K562 (cell line): ENCODE data around the gene USB1. TPM values are rescaled to one million over a fixed set of nuclear protein-coding genes. Genes with fewer than 3 reads are reported as not detected.

Experiments
- ATAC-seq: fragments of 200-7000 bp; cut with Tn5 transposase; 3 replicates; pipeline ENCODE4 v1.9.1; 2020; ENCODE audit warnings: moderate library complexity
- BruUV-seq: library from RNA; stranded (reverse); fragments of 400-500 nt; replicated peaks from 2 replicates; lab custom pipeline; 2021; lab: Mats Ljungman, UMichigan
- CTCF ChIA-PET: fragments of 300-600 bp; formaldehyde crosslinking; extraction: SDS; loops from one replicate; lab custom pipeline; 2021; ENCODE audit warnings: low intra/inter-chr PET ratio; lab: Yijun Ruan, JAX
- POLR2A ChIA-PET: fragments of 300-600, 350-650 bp; sonication (Branson Sonifier 250); formaldehyde crosslinking; extraction: SDS; loops from one replicate; lab custom pipeline; 2021; ENCODE audit warnings: antibody characterized with exemption, inconsistent platforms; lab: Yijun Ruan, JAX
- DNase-seq, 4 experiments: peaks; one replicate each; pipeline versions ENCODE4 v3.0.0 to v3.0.0-alpha.2; 2011 to 2018; ENCODE audit warnings: low spot score in 3 of 4, mixed read lengths in 3 of 4; ENCODE audit errors: extremely low read depth in 1 of 4
- FAIRE-seq: peaks from 2 replicates; lab custom pipeline; 2011; peaks lifted over from hg19 to GRCh38; lab: Jason Lieb, UNC
- H2AFZ ChIP-seq: 2 replicates; pipeline ENCODE4 v1.6.0; 2011; ENCODE audit warnings: low read depth, low read length, control low read depth, inconsistent platforms
- H3K27ac ChIP-seq: fragments of 200-600 bp; 3 replicates; pipeline ENCODE4 v1.8.0; 2011; ENCODE audit warnings: low read depth, mild to moderate bottlenecking, control low read depth, inconsistent platforms, low read length, moderate library complexity, mixed read lengths; ENCODE audit errors: extremely low read depth
- H3K27me3 ChIP-seq, 2 experiments: fragments of 300-600 bp in 1 of 2; 2 replicates in 1 of 2; 3 replicates in 1 of 2; pipeline versions ENCODE4 v1.6.0 to v1.8.0; 2011; ENCODE audit warnings: inconsistent platforms in 2 of 2, low read length in 2 of 2, mild to moderate bottlenecking in 1 of 2, mixed read lengths in 1 of 2, moderate library complexity in 1 of 2; ENCODE audit not compliant: control insufficient read depth in 2 of 2, insufficient read depth in 2 of 2
- H3K36me3 ChIP-seq: fragments of 300-600 bp; 3 replicates; pipeline ENCODE4 v1.8.0; 2011; ENCODE audit warnings: mild to moderate bottlenecking, low read length, inconsistent platforms; ENCODE audit not compliant: control insufficient read depth, insufficient read depth
- H3K4me1 ChIP-seq, 2 experiments: fragments of 200-600 bp in 1 of 2; replicated peaks in 1 of 2; 2 replicates in 1 of 2; 3 replicates in 1 of 2; pipeline versions ENCODE4 v1.5.1 to v1.8.0; 2011; ENCODE audit warnings: inconsistent platforms in 2 of 2, low read length in 2 of 2, mild to moderate bottlenecking in 1 of 2, mixed read lengths in 1 of 2, moderate library complexity in 1 of 2; ENCODE audit not compliant: control insufficient read depth in 2 of 2, insufficient read depth in 2 of 2
- H3K4me2 ChIP-seq: 2 replicates; pipeline ENCODE4 v1.6.1; 2011; ENCODE audit warnings: low read length, control low read depth, inconsistent platforms, mixed read lengths; ENCODE audit not compliant: insufficient read depth
- H3K4me3 ChIP-seq: fragments of 200-600 bp; sonication (generic), shearing (Covaris generic); 2 replicates; pipeline ENCODE4 v1.5.1; 2016; ENCODE audit warnings: control low read depth, inconsistent platforms
- H3K79me2 ChIP-seq: fragments of 200-600 bp; 3 replicates; pipeline ENCODE4 v1.8.0; 2011; ENCODE audit warnings: low read length, inconsistent platforms; ENCODE audit not compliant: control insufficient read depth, insufficient read depth
- H3K9ac ChIP-seq, 2 experiments: 2 replicates each; pipeline versions ENCODE4 v1.6.0 to v1.6.1; 2011; ENCODE audit warnings: low read depth in 2 of 2, low read length in 2 of 2, control low read depth in 1 of 2, inconsistent platforms in 1 of 2, mild to moderate bottlenecking in 1 of 2, mixed read lengths in 1 of 2; ENCODE audit not compliant: insufficient read depth in 1 of 2
- H3K9me1 ChIP-seq: one replicate; pipeline ENCODE4 v1.6.0; 2011; ENCODE audit warnings: inconsistent platforms, mild to moderate bottlenecking, low read length, moderate library complexity; ENCODE audit not compliant: control insufficient read depth, insufficient read depth
- H3K9me3 ChIP-seq: replicated peaks from 2 replicates; pipeline ENCODE4 v1.5.1; 2011; ENCODE audit warnings: low read depth, low read length, inconsistent platforms; ENCODE audit not compliant: control insufficient read depth, insufficient read depth
- H4K20me1 ChIP-seq: replicated peaks from 2 replicates; pipeline ENCODE4 v1.6.1; 2011; ENCODE audit warnings: low read length, inconsistent platforms, mixed read lengths; ENCODE audit not compliant: control insufficient read depth, insufficient read depth
- WGBS: fragments of 100-300 bp; shearing (Covaris generic); methylation state at CpG from one replicate; pipeline ENCODE4 v1.1.6; 2016; ENCODE audit warnings: low coverage, mixed read lengths; ENCODE audit not compliant: insufficient coverage; ENCODE audit errors: missing lambda C conversion rate; 5-methylcytosine and 5-hydroxymethylcytosine counted together
- in situ Hi-C: fragments of 300-500 bp; cut with MboI; formaldehyde crosslinking; loops from 4 replicates; pipeline ENCODE4 v1.15.0; 2018; ENCODE audit warnings: inconsistent platforms, mixed read lengths
- intact Hi-C: fragments of 100-400 bp; cut with micrococcal nuclease; formaldehyde crosslinking; loops from 2 replicates; pipeline ENCODE4 v1.14.2; 2022
- polyA plus RNA-seq, 8 experiments: library from polyadenylated mRNA; depleted of rRNA in 4 of 8; stranded (reverse) in 5 of 8; unstranded in 3 of 8; fragments of >200 nt; fragmentation: Nextera tagmentation in 2 of 8; fragmentation: Illumina TruSeq in 1 of 8; extraction: Ambion mirVana in 2 of 8; extraction: Trizol in 1 of 8; gene quantifications; 2 replicates each; pipeline versions ENCODE4 v1.2.1 to v1.2.3, GENCODE V29; 2011 to 2014; ENCODE audit warnings: inconsistent platforms in 1 of 8, missing spikeins in 1 of 8
- total RNA-seq, 7 experiments: library from RNA; depleted of rRNA in 6 of 7; stranded (reverse); fragments of >200 nt in 6 of 7; fragmentation: Illumina TruSeq in 2 of 7; extraction: Trizol in 2 of 7; gene quantifications; 2 replicates each; pipeline versions ENCODE4 v1.2.1 to v1.2.3, GENCODE V29; 2011 to 2021; ENCODE audit warnings: low replicate concordance in 1 of 7
- TF ChIP-seq, protein P1 (sequence below): fragments of 250-450 bp; sonication (Bioruptor Pico); IDR thresholded peaks from 2 replicates; pipeline ENCODE4 v1.8.0; 2021; ENCODE audit warnings: moderate library complexity, mild to moderate bottlenecking, inconsistent platforms
- TF ChIP-seq, protein P2 (sequence below): IDR thresholded peaks from 2 replicates; pipeline ENCODE4 v1.6.1; 2016; ENCODE audit warnings: missing genetic modification characterization, missing compliant biosample characterization

The USB1 gene
- total and polyA plus RNA-seq, 9 of the 15 experiments (the other 6 are each of a cell fraction or from before 2014, with no cell fraction given), result 11.6 to 73.6 (median 19.4) TPM

DNA sequence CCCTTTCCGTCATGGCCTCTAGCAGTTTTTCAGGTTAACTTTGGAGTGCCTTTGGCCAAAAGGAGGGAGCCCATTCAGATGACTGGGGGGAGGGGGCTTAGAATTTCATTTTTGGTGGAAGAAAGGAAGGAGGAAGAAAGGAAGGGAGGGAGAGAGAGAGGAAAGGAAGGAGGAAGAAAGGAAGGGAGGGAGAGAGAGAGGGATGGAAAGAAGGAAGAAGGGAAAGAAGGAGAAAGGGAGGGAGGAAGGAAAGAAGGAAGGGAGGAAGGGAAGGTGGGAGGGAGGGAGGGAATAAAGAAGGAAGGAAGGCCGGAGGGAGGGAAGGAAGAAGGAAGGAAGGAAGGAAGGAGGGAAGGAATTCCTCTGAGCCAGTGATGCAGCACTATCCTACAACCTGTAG, 50.1 kb downstream of the USB1 start:
- Histone ChIP-seq H4K20me1 (no peaks in the 10 kb centered on the region), H3K79me2 (no peaks in the 10 kb centered on the region), H3K4me1 (peaks cover 0 to 30% of the 10 kb centered on the region in 2 experiments; a peak in 3 of 5 replicates), H3K36me3 (no peaks in the 10 kb centered on the region), H3K27ac (no peak overlapping the region), H3K4me3 (no peak overlapping the region), H2AFZ (no peak overlapping the region), H3K9ac (no peak overlapping the region), H3K27me3 (no peaks in the 10 kb centered on the region), H3K9me1 (no peaks in the 10 kb centered on the region), H3K9me3 (no peaks in the 10 kb centered on the region), H3K4me2 (no peak overlapping the region)
- 40% methylated on average over 1 of the region's 2 CpGs for WGBS
- intact Hi-C loops (no loop called here), in situ Hi-C loops (no loop called here)
- FAIRE-seq (no peak), ATAC-seq (no peak), DNase-seq (no peak)
- TF ChIP-seq, protein P1, sequence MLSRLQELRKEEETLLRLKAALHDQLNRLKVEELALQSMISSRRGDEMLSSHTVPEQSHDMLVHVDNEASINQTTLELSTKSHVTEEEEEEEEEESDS (CRISPR knock-in tag), result no peak
- TF ChIP-seq, protein P2, sequence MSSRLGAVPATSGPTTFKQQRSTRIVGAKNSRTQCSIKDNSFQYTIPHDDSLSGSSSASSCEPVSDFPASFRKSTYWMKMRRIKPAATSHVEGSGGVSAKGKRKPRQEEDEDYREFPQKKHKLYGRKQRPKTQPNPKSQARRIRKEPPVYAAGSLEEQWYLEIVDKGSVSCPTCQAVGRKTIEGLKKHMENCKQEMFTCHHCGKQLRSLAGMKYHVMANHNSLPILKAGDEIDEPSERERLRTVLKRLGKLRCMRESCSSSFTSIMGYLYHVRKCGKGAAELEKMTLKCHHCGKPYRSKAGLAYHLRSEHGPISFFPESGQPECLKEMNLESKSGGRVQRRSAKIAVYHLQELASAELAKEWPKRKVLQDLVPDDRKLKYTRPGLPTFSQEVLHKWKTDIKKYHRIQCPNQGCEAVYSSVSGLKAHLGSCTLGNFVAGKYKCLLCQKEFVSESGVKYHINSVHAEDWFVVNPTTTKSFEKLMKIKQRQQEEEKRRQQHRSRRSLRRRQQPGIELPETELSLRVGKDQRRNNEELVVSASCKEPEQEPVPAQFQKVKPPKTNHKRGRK, result peak; percentile 42; the same call in 1 of the 2 replicates
- POLR2A ChIA-PET, result no interaction called here
- CTCF ChIA-PET, result no interaction called here
- no TSS peak for BruUV-seq
